Hematopoietic multipotent progenitor cell treated with erythropoietin and hydrocortisone succinate and interleukin-3 and kit ligand, for 17 days (in vitro differentiated cells): ENCODE results near the gene USP21.

ENCODE experiments used
- DNase-seq: peaks from one replicate; pipeline ENCODE4 v3.0.0-alpha.2; 2015; ENCODE audit warnings: low spot score

The USP21 gene

DNA sequence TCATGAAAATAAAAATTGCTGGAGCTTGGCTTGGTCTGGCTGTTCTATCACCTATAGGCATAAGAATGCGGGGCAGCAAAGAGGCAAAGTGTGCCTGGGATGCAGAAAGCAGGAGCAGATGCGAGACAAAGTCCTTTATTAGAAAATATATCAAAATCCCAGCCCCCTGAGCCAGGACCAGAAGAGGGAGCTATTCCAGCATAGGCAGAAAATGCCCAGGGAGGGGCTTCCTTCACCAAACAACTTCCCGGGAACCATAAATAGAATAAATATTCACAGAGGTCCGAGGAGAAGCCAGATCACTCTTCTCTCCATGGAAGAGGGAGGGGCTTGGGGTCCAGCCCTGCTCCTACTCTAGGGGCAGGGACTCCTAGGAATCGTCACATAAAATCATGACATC is 11.9 kb downstream of the USP21 start:
- peak; percentile 19 for DNase-seq

- DNase-seq = no peak
These were observed 12.4 kb downstream of the USP21 start for GRCh38 chr1:161171696-161172095.

DNA sequence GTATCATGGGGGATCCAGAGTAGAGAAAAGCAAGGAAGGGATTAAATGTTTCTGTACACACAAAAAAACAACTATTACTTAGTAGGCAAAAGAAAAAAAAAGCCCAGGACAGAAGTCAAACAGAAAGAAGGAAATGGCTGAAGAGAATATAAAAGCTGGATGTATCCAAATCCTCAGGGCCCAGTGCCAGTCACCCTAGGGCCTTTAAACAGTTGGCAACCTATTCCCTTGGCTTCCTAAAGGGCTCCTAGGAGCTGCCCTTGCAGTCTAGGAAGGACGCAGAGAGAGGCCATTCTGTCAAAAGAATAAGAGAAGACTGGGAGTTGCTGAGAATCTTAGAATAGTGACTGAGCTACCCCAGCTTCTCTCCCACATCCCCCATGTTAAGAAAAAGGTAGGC is 13.0 kb downstream of the USP21 start:
- DNase-seq = peak; percentile 15

DNA sequence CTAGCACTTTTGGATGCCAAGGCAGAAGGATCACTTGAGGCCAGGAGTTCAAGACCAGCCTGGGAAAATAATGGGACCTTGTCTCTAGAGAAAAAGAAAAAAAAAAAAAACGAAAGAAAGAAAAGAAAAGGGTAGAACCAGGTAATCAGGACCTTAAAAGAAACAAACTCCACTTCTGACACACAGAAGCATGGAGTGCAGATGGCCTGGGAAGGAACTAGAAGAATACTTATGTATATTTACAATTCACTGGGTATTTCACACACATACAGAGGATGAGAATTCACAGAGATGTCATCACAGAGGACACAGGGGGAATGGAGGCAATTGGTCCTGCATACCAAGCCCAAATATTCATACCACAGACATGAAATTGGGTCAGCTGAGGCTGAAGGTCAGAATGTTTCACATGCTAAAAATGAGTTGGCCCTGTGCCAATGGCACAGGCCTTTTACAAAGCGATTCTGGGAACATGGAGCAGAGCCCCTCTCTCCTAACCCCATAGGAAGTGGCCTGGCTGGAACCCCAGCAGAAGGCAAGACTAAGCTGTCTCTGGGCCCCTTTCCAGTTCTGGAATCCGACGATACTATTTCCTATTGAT is 13.6 kb downstream of the USP21 start:
- DNase-seq = peak; percentile 48

DNA sequence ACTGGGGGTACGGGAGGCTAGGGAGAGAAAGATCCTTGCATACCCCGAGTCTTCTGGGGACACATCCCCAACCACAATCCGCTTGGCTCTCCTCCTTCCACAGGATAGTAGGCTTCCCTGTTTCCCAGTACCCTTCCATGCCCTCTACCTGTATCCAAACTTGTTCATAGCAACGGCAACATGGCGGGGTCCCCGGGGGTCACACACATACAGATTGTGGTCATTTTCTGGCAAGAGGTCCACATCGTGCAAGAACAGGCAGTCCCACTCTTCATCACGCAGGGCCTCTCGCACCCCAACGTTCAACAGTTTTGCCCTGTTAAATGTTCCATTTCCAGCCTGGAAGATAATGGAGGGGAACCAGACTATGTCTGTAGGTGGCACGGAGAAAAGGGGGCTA is 14.4 kb downstream of the USP21 start:
- no peak for DNase-seq

- DNase-seq = no peak
These were observed 15.6 kb downstream of the USP21 start for GRCh38 chr1:161174911-161175310.

DNA sequence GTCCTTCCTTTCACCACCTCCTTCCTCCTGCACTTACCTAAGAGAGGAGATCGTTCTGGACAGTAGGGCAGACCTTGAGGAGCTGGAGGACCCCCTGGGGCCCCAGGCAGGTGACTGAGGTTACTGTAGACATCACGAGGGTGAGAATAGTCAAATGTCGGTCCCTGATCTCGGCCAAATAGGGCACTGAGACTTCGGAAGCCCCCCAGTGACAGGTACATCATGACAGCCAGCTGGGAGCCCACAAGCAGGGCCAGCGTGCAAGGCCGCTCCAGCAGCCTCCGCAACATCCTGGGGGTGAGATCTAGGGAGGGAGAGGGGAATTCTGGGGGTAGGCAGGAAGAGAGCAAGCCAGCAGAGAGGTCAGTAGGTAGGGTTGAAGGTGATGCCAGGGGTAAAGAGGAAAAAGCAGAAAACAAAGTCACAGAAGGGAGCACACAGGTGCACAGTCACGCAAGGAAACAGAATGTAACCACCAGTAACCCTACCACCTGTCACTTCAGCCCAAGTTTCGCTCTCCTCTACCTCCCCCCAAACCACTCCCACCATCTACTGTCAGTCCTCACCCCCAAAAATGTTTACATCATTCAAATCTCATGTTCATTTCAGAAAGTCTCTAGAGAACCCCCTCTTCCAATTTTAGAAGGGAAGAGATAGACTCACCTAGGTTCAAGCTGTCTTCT is 16.6 kb downstream of the USP21 start:
- DNase-seq = no peak

DNA sequence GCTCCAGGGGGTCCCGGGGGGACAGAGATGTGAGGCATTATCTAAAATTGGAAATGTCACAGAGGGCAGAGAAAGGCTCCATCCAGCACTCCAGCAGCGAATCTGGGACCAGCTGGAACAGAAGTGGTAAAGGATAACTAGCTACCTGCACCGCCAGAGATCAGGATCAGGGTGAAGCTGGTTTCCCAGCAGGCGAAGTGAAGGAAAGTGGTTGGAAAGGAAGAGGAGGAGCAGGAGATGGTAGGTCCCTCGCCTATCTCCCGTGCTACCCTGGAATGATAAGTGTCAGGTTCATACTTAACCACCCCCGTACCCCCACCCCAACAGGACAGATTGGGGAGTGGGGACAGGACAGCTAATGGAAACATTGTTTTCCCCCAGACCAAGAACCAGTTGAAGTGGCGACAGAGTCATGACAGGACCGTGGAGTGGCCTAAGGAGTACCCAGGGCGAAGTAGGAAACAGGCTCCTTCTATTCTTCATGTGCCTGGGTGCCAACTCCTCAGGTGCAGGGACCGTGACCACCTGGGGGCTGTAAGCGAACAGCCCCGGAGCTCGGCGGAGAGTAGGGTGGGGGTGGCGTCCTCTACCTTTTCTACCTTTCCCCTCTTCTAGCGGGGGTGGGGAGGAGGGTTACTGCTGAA is 17.3 kb downstream of the USP21 start:
- DNase-seq = peak; percentile 67

- DNase-seq = peak; percentile 93
These were observed 18.0 kb downstream of the USP21 start, which contains the start of gene B4GALT3 for GRCh38 chr1:161177112-161177935. Gene B4GALT3 (minus strand): TSS chr1:161177507. CDS start chr1:161176060, 1,447 bp downstream.

DNA sequence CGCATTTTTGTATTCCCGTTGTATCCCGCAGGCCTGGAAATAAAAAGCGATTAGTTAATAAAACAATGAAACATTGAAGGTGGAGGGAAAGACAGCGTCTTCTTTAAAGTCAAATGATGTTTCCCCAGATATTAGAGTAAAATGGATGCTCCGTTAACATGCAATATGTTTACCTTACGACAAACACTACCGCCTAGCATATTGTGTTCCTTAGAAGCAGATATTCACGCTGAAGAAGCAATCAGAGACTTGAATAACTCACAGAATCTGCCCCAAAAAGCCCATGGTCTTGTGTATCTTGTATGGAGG is 18.6 kb downstream of the USP21 start:
- DNase-seq = no peak

DNA sequence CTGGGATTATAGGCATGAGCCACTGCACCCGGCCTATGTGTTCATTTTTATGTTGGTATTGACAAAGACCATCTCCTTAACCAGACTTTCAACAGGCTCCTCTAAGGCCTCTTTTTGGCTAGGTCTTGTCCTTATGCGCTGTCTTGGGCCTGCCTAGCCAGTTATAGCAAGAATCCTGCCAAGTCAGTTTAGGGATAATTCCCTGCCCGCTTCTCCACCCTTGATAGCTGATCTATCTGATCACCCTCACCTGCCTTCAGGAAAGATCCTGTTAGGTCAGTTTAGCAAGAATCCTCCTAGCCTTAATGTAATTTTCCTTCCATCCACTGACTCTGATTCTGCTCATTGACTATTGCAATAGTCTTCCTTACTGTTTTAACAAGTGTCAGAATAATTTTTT is 20.4 kb downstream of the USP21 start:
- DNase-seq = no peak

DNA sequence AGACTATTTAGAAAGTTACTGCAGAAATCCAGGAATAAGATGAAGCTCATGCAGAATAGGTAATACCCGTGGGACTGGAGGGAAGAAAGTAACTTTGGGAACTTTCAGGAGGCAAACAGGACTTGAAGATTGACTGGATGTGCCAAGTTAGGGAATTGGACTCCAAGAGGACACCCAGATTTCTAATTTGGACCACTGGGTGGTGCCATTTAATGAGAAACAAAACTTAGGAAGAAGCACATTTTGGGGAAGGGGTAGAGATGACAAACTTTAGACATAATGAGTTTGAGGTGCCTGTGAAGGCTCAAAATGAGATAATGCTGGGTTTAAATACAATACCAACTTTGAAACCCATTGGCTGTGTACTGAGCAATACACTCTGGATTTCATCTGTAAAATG is 21.3 kb downstream of the USP21 start:
- peak; percentile 45 for DNase-seq

DNA sequence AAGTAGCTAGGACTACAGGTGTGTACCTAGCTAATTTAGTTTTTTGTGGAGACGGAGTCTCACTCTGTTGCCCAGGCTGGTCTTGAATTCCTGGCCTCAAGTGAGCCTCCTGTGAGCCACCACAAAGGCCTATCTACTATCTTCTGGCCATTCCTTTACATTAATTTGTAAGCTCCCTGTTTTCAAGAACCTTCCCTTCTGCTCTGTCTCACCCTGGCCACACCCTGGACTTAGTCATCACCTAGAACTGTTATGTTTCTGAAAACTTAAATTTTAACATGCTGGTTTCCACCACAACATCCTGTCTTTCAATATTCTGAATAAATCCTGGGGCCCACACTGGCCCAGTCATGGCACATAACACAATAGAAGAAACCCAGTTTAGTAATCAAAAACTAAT is 22.9 kb downstream of the USP21 start:
- DNase-seq = peak; percentile 67

DNA sequence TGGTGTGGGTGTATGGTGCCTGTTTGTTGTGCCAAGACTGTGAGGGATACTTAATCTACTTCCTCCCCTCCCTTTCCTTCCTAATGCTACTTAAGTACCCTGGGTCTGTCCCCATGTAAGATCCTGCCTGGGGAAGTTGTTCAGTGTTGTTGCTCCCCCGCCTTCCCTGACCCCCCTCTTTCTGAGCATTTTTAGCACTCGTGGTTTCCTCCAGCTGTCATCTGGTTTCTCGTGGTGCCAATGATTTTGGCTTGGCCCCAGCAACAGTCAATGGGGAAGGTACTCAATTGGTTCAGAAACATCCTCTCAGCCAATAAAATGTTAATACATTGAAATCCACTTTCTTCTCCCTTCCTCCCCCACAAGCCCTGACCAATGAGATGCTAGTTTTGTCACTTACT is 26.0 kb downstream of the USP21 start:
- DNase-seq = no peak

DNA sequence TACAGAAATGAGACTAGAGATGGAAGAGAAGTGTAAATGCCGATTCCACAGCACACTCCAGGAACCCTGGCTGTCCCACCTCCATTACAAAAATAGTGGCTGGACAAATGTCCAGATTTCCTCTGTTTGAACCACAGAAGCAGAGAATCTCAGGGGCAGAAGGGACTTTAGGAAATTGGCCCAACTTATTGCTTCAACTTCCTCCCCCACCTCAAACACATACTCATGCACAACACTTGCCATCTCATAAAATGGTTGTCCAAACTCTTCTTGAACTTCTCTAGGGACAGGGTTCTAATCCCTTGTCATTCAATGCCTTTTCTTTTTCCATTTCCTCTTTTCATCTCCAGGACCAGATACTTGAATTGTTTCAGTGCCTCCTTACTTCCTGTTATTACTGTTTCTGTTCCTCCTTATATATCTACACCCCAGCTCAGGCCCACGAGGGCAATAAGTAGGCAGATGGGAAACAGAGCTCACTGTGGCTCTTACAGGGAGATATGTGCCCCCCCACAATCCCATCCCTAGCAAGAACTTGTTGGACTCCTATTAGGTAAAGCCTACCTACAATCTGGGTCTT is 26.5 kb downstream of the USP21 start:
- no peak for DNase-seq

- no peak for DNase-seq
These were observed 28.0 kb downstream of the USP21 start for GRCh38 chr1:161187311-161187710.

- DNase-seq = no peak
These were observed 29.1 kb downstream of the USP21 start for GRCh38 chr1:161188381-161188780.

DNA sequence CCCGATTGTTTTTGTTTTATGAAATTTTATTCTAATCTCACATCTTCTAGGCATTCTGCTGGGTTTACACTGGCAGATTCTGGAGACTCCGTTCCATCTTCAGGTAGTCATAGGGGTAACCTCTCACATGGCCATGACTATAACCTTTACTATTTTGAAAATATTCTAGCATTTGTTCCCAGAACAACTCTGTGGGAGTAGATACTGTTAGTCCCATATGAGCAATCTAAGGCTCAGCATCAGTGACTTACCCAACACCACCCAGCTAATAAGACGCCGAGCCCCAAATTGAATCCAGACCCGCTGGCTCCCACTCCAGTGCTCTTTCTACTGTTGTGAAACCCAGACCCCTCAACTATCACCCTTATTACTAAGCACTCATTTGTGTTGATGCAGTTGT is 29.7 kb downstream of the USP21 start:
- DNase-seq = no peak

DNA sequence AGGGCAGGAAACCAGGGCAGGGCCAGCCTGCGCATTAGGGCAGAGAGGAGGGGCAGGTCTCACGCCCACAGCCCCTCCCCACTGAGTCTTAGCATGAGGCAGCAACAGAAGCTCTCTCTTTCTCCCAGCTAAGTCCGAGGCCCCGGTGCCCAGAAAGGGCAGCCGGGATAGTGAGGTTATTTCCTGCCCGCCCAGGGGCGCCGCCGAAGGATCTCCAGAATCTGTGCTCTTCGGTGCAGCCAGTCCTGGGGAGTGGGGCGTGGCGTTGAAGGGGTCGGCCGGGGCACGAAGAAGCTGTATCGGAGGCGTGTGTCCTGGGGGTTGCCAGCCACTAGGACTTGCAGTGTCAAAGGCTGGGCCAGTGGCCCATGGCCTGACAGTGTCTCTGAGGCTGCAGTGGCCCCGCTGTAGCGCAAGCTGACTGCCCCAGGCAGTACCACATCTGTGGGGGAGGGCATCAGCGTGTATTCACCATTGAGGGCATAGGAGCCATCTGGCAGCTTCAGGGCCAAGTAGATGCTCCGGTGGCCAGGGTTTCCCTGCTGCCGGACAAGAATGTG is 31.7 kb downstream of the USP21 start:
- no peak for DNase-seq

- no peak for DNase-seq
These were observed 32.7 kb downstream of the USP21 start for GRCh38 chr1:161191971-161192370.

- DNase-seq = peak; percentile 87
These were observed 33.5 kb downstream of the USP21 start for GRCh38 chr1:161192476-161193465.
